ENCODE measurements around the gene OR10R2.

The OR10R2 gene

GRCh38 chr1:158461534-158461933, 10.5 kb upstream of the OR10R2 start, which contains the start of gene OR10K1:
Gene OR10K1 (plus strand): TSS chr1:158461834. CDS start chr1:158465562, 3,728 bp downstream.
- Histone ChIP-seq H3K79me1 (ENCODE audit: low read length) (no peaks in the 10 kb centered on the region), H4K8ac (ENCODE audit: low read depth, low read length) (no peak within 1 kb of the TSS), H3K9ac (ENCODE audit: low read length) (no peak within 1 kb of the TSS), H2AFZ (ENCODE audit: insufficient read depth, low read length, poor library complexity) (no peak within 1 kb of the TSS), H3K14ac (ENCODE audit: low read length) (no peak within 1 kb of the TSS), H4K91ac (ENCODE audit: low read depth, low read length) (no peak within 1 kb of the TSS), H3K4ac (ENCODE audit: low read depth, low read length) (no peak within 1 kb of the TSS), H3K4me1 (ENCODE audit: control insufficient read depth in 1 of 2, insufficient read depth in 2 of 2, low read length in 2 of 2) (no peaks in the 10 kb centered on the region), H3K27me3 (ENCODE audit: insufficient read depth, low read length) (no peaks in the 10 kb centered on the region), H2BK120ac (ENCODE audit: insufficient read depth, low read length, poor library complexity) (no peak within 1 kb of the TSS), H3K36me3 (ENCODE audit: control insufficient read depth in 1 of 2, insufficient read depth in 2 of 2, low read length in 2 of 2) (no peaks in the 10 kb centered on the region), H3K27ac (ENCODE audit: low read depth, low read length) (no peak within 1 kb of the TSS), H2BK5ac (ENCODE audit: low read depth, low read length, poor library complexity) (no peak within 1 kb of the TSS), H2BK12ac (ENCODE audit: low read length) (no peak within 1 kb of the TSS), H3K79me2 (ENCODE audit: control insufficient read depth, insufficient read depth, low read length, poor library complexity) (no peaks in the 10 kb centered on the region), H3K18ac (ENCODE audit: low read length) (no peak within 1 kb of the TSS), H3K9me3 (ENCODE audit: insufficient read depth, low read depth, low read length) (peaks cover 2% of the 10 kb centered on the region), H4K12ac (ENCODE audit: low read depth, low read length) (no peak within 1 kb of the TSS), H3K23ac (ENCODE audit: low read length) (no peak within 1 kb of the TSS), H2AK5ac (ENCODE audit: low read length) (no peak within 1 kb of the TSS), H3K4me2 (ENCODE audit: low read length) (no peak within 1 kb of the TSS), H3K4me3 (ENCODE audit: low read depth, low read length) (no peak within 1 kb of the TSS)
- no peak for DNase-seq
- no CpG with 5 or more reads among the region's 2 CpGs for WGBS (ENCODE audit: extremely low coverage, insufficient coverage, insufficient read length)

DNA sequence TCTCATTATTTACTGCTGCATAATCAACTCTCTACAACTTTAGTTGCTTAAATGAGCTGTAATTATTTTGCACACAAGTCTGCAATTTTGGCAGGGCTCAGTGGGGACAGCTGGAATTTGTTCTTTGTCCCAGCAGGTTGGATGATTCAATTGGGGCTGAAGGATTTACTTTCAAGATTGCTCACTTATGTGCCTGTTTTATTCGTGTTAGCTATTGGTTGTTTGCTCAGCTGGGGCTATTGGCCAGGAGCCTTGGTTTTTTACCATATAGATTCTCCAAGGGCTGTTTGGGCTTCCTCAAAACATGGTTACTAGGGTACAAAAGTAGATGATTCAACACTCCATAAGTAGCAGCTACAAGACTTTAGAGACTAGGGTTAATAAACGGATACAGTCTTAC, 13.4 kb downstream of the OR10R2 start:
- H3K4me3 ChIP-seq (ENCODE audit: low read depth, low read length), result no peak overlapping the region
- no peaks in the 10 kb centered on the region for H3K4me1 ChIP-seq (ENCODE audit: control insufficient read depth in 1 of 2, insufficient read depth in 2 of 2, low read length in 2 of 2)
- no peak overlapping the region for H2BK120ac ChIP-seq (ENCODE audit: insufficient read depth, low read length, poor library complexity)
- WGBS (ENCODE audit: extremely low coverage, insufficient coverage, insufficient read length), result no CpG with 5 or more reads among the region's 2 CpGs
- H3K14ac ChIP-seq (ENCODE audit: low read length), result no peak overlapping the region
- H2BK12ac ChIP-seq (ENCODE audit: low read length), result no peak overlapping the region
- H2AFZ ChIP-seq (ENCODE audit: insufficient read depth, low read length, poor library complexity), result no peak overlapping the region
- no peak overlapping the region for H4K8ac ChIP-seq (ENCODE audit: low read depth, low read length)
- H3K36me3 ChIP-seq (ENCODE audit: control insufficient read depth in 1 of 2, insufficient read depth in 2 of 2, low read length in 2 of 2), result no peaks in the 10 kb centered on the region
- no peak overlapping the region for H4K91ac ChIP-seq (ENCODE audit: low read depth, low read length)
- H3K9me3 ChIP-seq (ENCODE audit: insufficient read depth, low read depth, low read length), result no peaks in the 10 kb centered on the region
- no peak overlapping the region for H3K4ac ChIP-seq (ENCODE audit: low read depth, low read length)
- H4K12ac ChIP-seq (ENCODE audit: low read depth, low read length), result no peak overlapping the region
- no peaks in the 10 kb centered on the region for H3K79me2 ChIP-seq (ENCODE audit: control insufficient read depth, insufficient read depth, low read length, poor library complexity)
- no peak overlapping the region for H3K9ac ChIP-seq (ENCODE audit: low read length)
- no peaks in the 10 kb centered on the region for H3K79me1 ChIP-seq (ENCODE audit: low read length)
- H3K4me2 ChIP-seq (ENCODE audit: low read length), result no peak overlapping the region
- H2BK5ac ChIP-seq (ENCODE audit: low read depth, low read length, poor library complexity), result no peak overlapping the region
- H3K23ac ChIP-seq (ENCODE audit: low read length), result no peak overlapping the region
- H3K27ac ChIP-seq (ENCODE audit: low read depth, low read length), result no peak overlapping the region
- DNase-seq, result no peak
- H3K18ac ChIP-seq (ENCODE audit: low read length), result no peak overlapping the region
- H3K27me3 ChIP-seq (ENCODE audit: insufficient read depth, low read length), result no peaks in the 10 kb centered on the region
- no peak overlapping the region for H2AK5ac ChIP-seq (ENCODE audit: low read length)

DNA sequence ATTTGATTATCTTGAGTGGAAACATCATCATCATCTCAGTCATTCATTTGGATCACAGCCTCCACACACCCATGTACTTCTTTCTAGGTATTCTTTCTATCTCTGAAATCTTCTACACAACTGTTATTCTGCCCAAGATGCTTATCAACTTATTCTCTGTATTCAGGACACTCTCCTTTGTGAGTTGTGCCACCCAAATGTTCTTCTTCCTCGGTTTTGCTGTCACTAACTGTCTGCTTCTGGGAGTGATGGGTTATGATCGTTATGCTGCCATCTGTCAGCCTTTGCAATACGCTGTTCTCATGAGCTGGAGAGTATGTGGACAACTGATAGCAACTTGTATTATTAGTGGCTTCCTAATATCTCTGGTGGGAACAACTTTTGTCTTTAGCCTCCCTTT, 19.3 kb downstream of the OR10R2 start:
- Histone ChIP-seq H4K8ac (ENCODE audit: low read depth, low read length) (no peak overlapping the region), H3K36me3 (ENCODE audit: control insufficient read depth in 1 of 2, insufficient read depth in 2 of 2, low read length in 2 of 2) (no peaks in the 10 kb centered on the region), H3K27me3 (ENCODE audit: insufficient read depth, low read length) (no peaks in the 10 kb centered on the region), H3K14ac (ENCODE audit: low read length) (no peak overlapping the region), H4K91ac (ENCODE audit: low read depth, low read length) (no peak overlapping the region), H3K4me3 (ENCODE audit: low read depth, low read length) (no peak overlapping the region), H2BK120ac (ENCODE audit: insufficient read depth, low read length, poor library complexity) (no peak overlapping the region), H2AFZ (ENCODE audit: insufficient read depth, low read length, poor library complexity) (no peak overlapping the region), H2BK5ac (ENCODE audit: low read depth, low read length, poor library complexity) (no peak overlapping the region), H3K27ac (ENCODE audit: low read depth, low read length) (no peak overlapping the region), H3K79me1 (ENCODE audit: low read length) (no peaks in the 10 kb centered on the region), H3K4me2 (ENCODE audit: low read length) (no peak overlapping the region), H3K9ac (ENCODE audit: low read length) (no peak overlapping the region), H2BK12ac (ENCODE audit: low read length) (no peak overlapping the region), H3K9me3 (ENCODE audit: insufficient read depth, low read depth, low read length) (no peaks in the 10 kb centered on the region), H3K18ac (ENCODE audit: low read length) (no peak overlapping the region), H3K4ac (ENCODE audit: low read depth, low read length) (no peak overlapping the region), H2AK5ac (ENCODE audit: low read length) (no peak overlapping the region), H3K4me1 (ENCODE audit: control insufficient read depth in 1 of 2, insufficient read depth in 2 of 2, low read length in 2 of 2) (no peaks in the 10 kb centered on the region), H4K12ac (ENCODE audit: low read depth, low read length) (no peak overlapping the region), H3K79me2 (ENCODE audit: control insufficient read depth, insufficient read depth, low read length, poor library complexity) (no peaks in the 10 kb centered on the region), H3K23ac (ENCODE audit: low read length) (no peak overlapping the region)
- no CpG with 5 or more reads among the region's 3 CpGs for WGBS (ENCODE audit: extremely low coverage, insufficient coverage, insufficient read length)
- DNase-seq, result no peak

GRCh38 chr1:158493054-158493453, 21.0 kb downstream of the OR10R2 start:
- Histone ChIP-seq H3K4ac (ENCODE audit: low read depth, low read length) (no peak overlapping the region), H3K18ac (ENCODE audit: low read length) (no peak overlapping the region), H3K9me3 (ENCODE audit: insufficient read depth, low read depth, low read length) (no peaks in the 10 kb centered on the region), H3K23ac (ENCODE audit: low read length) (no peak overlapping the region), H3K14ac (ENCODE audit: low read length) (no peak overlapping the region), H3K27me3 (ENCODE audit: insufficient read depth, low read length) (no peaks in the 10 kb centered on the region), H3K36me3 (ENCODE audit: control insufficient read depth in 1 of 2, insufficient read depth in 2 of 2, low read length in 2 of 2) (no peaks in the 10 kb centered on the region), H4K91ac (ENCODE audit: low read depth, low read length) (no peak overlapping the region), H3K27ac (ENCODE audit: low read depth, low read length) (no peak overlapping the region), H2BK5ac (ENCODE audit: low read depth, low read length, poor library complexity) (no peak overlapping the region), H4K12ac (ENCODE audit: low read depth, low read length) (no peak overlapping the region), H2BK120ac (ENCODE audit: insufficient read depth, low read length, poor library complexity) (no peak overlapping the region), H4K8ac (ENCODE audit: low read depth, low read length) (no peak overlapping the region), H2BK12ac (ENCODE audit: low read length) (no peak overlapping the region), H3K4me1 (ENCODE audit: control insufficient read depth in 1 of 2, insufficient read depth in 2 of 2, low read length in 2 of 2) (no peaks in the 10 kb centered on the region), H3K4me2 (ENCODE audit: low read length) (no peak overlapping the region), H3K79me2 (ENCODE audit: control insufficient read depth, insufficient read depth, low read length, poor library complexity) (no peaks in the 10 kb centered on the region), H3K9ac (ENCODE audit: low read length) (no peak overlapping the region), H2AFZ (ENCODE audit: insufficient read depth, low read length, poor library complexity) (no peak overlapping the region), H3K79me1 (ENCODE audit: low read length) (no peaks in the 10 kb centered on the region), H2AK5ac (ENCODE audit: low read length) (no peak overlapping the region), H3K4me3 (ENCODE audit: low read depth, low read length) (no peak overlapping the region)
- no CpG with 5 or more reads among the region's 3 CpGs for WGBS (ENCODE audit: extremely low coverage, insufficient coverage, insufficient read length)
- no peak for DNase-seq

Data from trophoblast cell (in vitro differentiated cells and primary cell).